HG03520 (cell line): ENCODE measurements around the gene RASSF8.

Experiments
- ATAC-seq: cut with Tn5 transposase; IDR thresholded peaks from one replicate; pipeline ENCODE4 v1.9.1; 2021; ENCODE audit warnings: mild to moderate bottlenecking, moderate library complexity; ENCODE audit not compliant: unreplicated experiment

Gene RASSF8

GRCh38 chr12:26122681-26123481 is 164.4 kb downstream of the RASSF8 start:
- ATAC-seq, result no peak

DNA sequence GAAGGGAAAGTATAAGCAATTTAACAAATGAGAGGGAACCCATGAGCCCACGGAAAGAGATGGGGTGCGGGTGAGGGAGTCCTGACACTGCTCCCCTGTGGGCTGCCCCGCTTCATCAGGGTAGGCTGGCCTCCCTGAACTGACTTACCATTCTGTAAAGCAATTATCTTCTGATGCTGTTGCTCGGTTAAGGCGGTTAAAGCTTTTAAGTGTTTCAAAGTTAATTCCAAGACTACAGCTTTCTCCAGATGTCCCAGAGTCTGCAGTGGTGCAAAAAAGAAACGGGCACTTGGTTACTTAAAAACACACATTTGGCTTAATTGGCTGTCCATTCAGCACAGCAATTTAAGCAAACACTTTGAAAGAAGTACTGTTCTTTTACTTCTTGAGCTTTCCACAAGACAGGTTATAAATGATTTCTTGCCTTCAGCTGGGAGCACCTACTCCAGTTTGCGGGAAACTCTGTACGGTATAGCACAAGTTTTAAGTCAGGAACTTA is 165.0 kb downstream of the RASSF8 start:
- no peak for ATAC-seq

DNA sequence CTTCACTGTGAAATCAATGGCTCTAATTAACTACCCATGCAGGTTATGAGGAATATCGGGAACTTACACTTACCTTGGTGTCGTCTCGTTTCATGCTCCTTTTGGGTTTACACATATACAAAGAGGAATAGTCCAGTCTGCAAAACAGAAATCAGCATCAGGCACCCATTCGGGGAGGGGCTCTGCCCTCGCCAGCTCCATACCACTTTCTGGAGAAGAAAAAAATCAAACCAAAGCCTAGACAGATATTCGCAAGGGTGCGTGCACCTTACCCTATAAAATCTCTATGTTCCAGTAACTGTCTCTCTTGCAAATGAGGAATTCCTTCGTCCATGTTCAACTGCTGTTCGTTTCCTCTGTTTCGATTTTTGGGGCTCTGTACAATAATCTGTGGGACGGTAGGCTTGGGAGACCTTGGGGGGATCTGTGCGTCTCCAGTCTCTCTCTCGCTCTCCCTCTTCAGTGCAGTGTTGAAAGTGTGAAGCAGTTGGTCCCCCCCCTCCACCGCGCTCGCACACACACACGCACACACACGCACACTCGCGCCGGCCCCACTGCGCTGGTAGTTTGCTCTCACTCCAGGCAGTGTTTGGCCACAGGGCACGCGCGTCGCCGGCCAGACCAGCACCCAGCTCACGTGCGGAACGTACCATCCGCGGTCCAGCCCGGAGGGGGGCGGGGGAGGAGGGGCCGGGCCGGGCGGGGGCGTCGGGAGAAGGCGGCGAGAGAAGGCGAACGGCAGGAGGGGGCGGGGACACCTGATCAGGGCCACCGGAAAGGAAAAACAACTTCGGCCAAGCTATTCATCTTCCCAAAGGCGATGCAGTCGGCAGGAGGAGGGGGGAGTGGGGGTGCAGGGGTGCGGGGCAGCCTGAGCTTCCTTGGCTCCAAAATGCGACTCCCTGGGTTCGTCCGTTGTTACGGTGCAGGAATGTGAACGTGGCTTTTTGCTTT is 166.2 kb downstream of the RASSF8 start, which contains the start of gene BHLHE41:
Gene BHLHE41 (minus strand): TSS at position 592 of the 954 bp plus-strand sequence. CDS start 258 bp downstream, at position 334.
- no peak for ATAC-seq

- ATAC-seq, result peak; percentile 11
Measured at GRCh38 chr12:26125400-26126339, 167.2 kb downstream of the RASSF8 start.

- ATAC-seq, result peak; percentile 42
Measured at GRCh38 chr12:26126340-26127284, 168.1 kb downstream of the RASSF8 start.

GRCh38 chr12:26127404-26127803 is 168.9 kb downstream of the RASSF8 start:
- ATAC-seq, result no peak

- ATAC-seq, result no peak
Measured at GRCh38 chr12:26128168-26128567, 169.7 kb downstream of the RASSF8 start.
